GM13977 (cell line): ENCODE results near the gene IKZF1.

Experiments
- DNase-seq: peaks from one replicate; pipeline ENCODE4 v3.0.0; 2012; ENCODE audit warnings: low spot score
- CTCF ChIP-seq: IDR thresholded peaks from 2 replicates; pipeline ENCODE4 v1.5.1; 2012; ENCODE audit warnings: mild to moderate bottlenecking, control low read depth; ENCODE audit not compliant: insufficient read depth; ENCODE audit errors: extremely low read depth, missing control alignments
- in situ Hi-C: fragments of 300-500 bp; cut with MboI; formaldehyde crosslinking; loops from one replicate; pipeline ENCODE4 v1.12.0; 2022; ENCODE audit warnings: low sequenced_read_pairs, low pct_unique_long_range_greater_than_20kb, mixed read lengths, inconsistent platforms; ENCODE audit not compliant: unreplicated experiment

The IKZF1 gene

GRCh38 chr7:50359995-50360925 lies 55.7 kb downstream of the IKZF1 start:
- DNase-seq: no peak
- TF ChIP-seq CTCF: no peak
- in situ Hi-C loops: loop anchor here (10.0 to 25.0 kb wide), 2 partner anchors 55 to 223 kb away; partner anchors contain the start of gene IKZF1

- in situ Hi-C loops: loop anchor here (10.0 to 25.0 kb wide), 2 partner anchors 57 to 225 kb away; partner anchors contain the start of gene IKZF1
- DNase-seq: no peak
- no peak for TF ChIP-seq CTCF
Measured at GRCh38 chr7:50362142-50362541, 57.6 kb downstream of the IKZF1 start.

GRCh38 chr7:50362712-50363282 lies 58.3 kb downstream of the IKZF1 start:
- in situ Hi-C loops: loop anchor here (10.0 to 25.0 kb wide), 2 partner anchors 58 to 225 kb away; partner anchors contain the start of gene IKZF1
- DNase-seq: no peak
- TF ChIP-seq CTCF: no peak

- in situ Hi-C loops: loop anchor here (10.0 to 25.0 kb wide), 2 partner anchors 59 to 226 kb away; partner anchors contain the start of gene IKZF1
- no peak for DNase-seq
- no peak for TF ChIP-seq CTCF
Measured at GRCh38 chr7:50363327-50364060, 59.0 kb downstream of the IKZF1 start.

- no peak for TF ChIP-seq CTCF
- in situ Hi-C loops: loop anchor here (10.0 to 25.0 kb wide), 2 partner anchors 60 to 227 kb away; partner anchors contain the start of gene IKZF1
- DNase-seq: no peak
Measured at GRCh38 chr7:50364645-50365044, 60.1 kb downstream of the IKZF1 start.

- in situ Hi-C loops: loop anchor here (10.0 to 25.0 kb wide), 2 partner anchors 62 to 229 kb away; partner anchors contain the start of gene IKZF1
- no peak for DNase-seq
- TF ChIP-seq CTCF: no peak
Measured at GRCh38 chr7:50366311-50366710, 61.8 kb downstream of the IKZF1 start.
